GM18498 (cell line): ENCODE measurements around the gene SLC1A5.

ENCODE experiments used
- ATAC-seq: cut with Tn5 transposase; IDR thresholded peaks from one replicate; pipeline ENCODE4 v1.9.1; 2021; ENCODE audit warnings: mild to moderate bottlenecking, moderate library complexity; ENCODE audit not compliant: unreplicated experiment

Gene SLC1A5

GRCh38 chr19:46745030-46745429 lies 43.4 kb downstream of the SLC1A5 start:
- ATAC-seq, result no peak

GRCh38 chr19:46744005-46744691 lies 44.2 kb downstream of the SLC1A5 start:
- ATAC-seq, result no peak

GRCh38 chr19:46742926-46743480 lies 45.4 kb downstream of the SLC1A5 start:
- ATAC-seq, result no peak

- no peak for ATAC-seq
Measured at GRCh38 chr19:46741447-46741846, 46.9 kb downstream of the SLC1A5 start.

GRCh38 chr19:46739290-46739771 lies 49.1 kb downstream of the SLC1A5 start:
- no peak for ATAC-seq

- ATAC-seq, result no peak
Measured at GRCh38 chr19:46737761-46738171, 50.6 kb downstream of the SLC1A5 start.

- ATAC-seq, result no peak
Measured at GRCh38 chr19:46737298-46737654, 51.1 kb downstream of the SLC1A5 start.

- ATAC-seq, result no peak
Measured at GRCh38 chr19:46736531-46737297, 51.7 kb downstream of the SLC1A5 start.

- no peak for ATAC-seq
Measured at GRCh38 chr19:46733690-46734292, 54.6 kb downstream of the SLC1A5 start.

GRCh38 chr19:46732966-46733689 lies 55.3 kb downstream of the SLC1A5 start:
- ATAC-seq, result no peak

GRCh38 chr19:46732172-46732938 lies 56.0 kb downstream of the SLC1A5 start:
- no peak for ATAC-seq

- no peak for ATAC-seq
Measured at GRCh38 chr19:46731584-46731983, 56.8 kb downstream of the SLC1A5 start.

GRCh38 chr19:46731007-46731501 lies 57.3 kb downstream of the SLC1A5 start:
- no peak for ATAC-seq

GRCh38 chr19:46730595-46730994 lies 57.8 kb downstream of the SLC1A5 start:
- ATAC-seq, result no peak

- ATAC-seq, result no peak
Measured at GRCh38 chr19:46730187-46730586, 58.2 kb downstream of the SLC1A5 start.

- no peak for ATAC-seq
Measured at GRCh38 chr19:46729696-46730095, 58.7 kb downstream of the SLC1A5 start.

- no peak for ATAC-seq
Measured at GRCh38 chr19:46728693-46729339, 59.6 kb downstream of the SLC1A5 start.

- ATAC-seq, result no peak
Measured at GRCh38 chr19:46728208-46728607, 60.2 kb downstream of the SLC1A5 start.

- no peak for ATAC-seq
Measured at GRCh38 chr19:46727757-46728156, 60.6 kb downstream of the SLC1A5 start.
